Central memory CD4-positive, alpha-beta T cell (primary cell): ENCODE data around the gene WDR81.
"Not testable (repeated sequence)": the region's sequence is repeated elsewhere in the genome, so short reads cannot be mapped to it uniquely, and the experiment has no call there.

ENCODE experiments used
- DNase-seq: peaks from one replicate; pipeline ENCODE4 v3.0.0; 2022

Gene WDR81

DNA sequence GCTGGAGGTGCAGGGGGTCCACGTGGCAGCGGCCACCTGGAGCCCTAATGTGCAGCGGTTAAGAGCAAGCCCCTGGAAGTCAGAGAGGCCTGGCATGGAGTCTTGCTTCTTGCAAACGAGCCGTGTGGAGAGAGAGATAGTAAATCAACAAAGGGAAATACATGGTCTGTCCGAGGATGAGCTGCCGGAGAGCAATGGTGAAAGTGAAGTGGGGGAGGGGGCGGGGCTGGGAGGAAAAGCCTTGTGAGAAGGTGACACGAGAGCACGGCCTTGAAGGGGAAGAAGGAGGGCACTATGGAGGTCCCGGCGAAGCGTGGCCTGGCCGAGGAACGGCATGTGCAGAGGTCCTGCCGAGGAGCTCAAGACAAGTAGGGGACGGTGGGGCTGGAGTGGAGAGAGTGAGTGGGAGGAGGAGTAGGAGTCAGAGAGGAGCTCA is 31.3 kb downstream of the WDR81 start:
- no peak for DNase-seq

DNA sequence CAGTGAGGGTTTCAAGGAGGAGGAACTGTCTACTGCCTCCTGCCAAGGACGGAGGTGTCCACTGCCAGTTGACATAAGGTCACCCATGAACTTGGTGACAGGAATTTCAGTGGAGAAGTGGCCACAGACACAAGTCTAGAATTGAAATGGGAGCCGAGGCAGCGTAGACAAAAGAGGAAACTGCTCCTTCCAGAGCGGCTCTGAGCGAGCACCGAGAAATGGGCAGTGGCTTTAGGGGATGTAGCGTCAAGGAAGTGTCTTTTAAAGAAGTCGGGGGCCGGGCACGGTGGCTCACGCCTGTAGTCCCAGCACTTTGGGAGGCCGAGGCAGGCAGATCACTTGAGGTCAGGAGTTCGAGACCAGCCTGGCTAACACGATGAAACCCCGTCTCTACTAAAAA is 34.3 kb downstream of the WDR81 start:
- DNase-seq: no peak

DNA sequence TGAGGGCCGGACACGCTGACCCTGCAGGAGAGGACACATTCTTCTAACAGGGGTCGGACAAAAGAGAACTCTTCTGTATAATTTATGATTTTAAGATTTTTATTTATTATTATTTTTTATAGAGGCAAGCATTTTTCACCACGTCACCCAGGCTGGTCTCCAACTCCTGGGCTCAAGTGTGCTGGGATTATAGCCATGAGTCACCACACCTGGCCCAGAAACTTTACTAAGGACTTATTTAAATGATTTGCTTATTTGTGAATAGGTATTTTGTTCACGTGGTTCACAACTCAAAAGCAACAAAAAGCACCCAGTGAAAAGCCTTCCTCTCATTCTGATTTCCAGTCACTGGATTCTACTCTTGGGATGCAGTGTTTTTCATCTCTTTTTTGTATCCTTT is 35.0 kb downstream of the WDR81 start:
- no peak for DNase-seq

DNA sequence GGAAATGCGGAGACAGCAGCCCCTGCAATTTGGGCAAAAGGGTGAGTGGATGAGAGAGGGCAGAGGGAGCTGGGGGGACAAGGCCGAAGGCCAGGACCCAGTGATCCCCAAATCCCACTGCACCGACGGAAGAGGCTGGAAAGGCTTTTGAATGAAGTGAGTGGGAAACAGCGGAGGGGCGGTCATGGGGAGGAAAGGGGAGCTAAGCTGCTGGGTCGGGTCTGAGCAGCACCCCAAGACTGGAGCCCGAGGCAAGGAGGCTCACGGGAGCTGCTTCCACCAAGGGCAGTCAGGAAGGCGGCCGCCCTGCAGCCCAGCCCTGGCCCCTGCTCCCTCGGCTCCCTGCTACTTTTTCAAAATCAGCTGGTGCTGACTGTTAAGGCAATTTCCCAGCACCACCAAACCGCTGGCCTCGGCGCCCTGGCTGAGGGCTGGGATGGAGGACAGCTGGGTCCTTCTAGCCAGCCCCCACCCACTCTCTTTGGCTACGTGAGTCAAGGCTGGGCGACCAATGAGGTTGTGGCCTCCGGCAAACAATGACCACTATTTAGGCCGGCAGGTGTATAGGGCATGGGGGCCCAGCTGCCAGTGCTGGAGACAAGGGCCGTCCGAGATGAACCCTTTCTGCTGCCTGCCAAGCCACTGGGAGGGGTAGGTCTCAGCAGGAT is 37.9 kb downstream of the WDR81 start:
- no peak for DNase-seq

DNA sequence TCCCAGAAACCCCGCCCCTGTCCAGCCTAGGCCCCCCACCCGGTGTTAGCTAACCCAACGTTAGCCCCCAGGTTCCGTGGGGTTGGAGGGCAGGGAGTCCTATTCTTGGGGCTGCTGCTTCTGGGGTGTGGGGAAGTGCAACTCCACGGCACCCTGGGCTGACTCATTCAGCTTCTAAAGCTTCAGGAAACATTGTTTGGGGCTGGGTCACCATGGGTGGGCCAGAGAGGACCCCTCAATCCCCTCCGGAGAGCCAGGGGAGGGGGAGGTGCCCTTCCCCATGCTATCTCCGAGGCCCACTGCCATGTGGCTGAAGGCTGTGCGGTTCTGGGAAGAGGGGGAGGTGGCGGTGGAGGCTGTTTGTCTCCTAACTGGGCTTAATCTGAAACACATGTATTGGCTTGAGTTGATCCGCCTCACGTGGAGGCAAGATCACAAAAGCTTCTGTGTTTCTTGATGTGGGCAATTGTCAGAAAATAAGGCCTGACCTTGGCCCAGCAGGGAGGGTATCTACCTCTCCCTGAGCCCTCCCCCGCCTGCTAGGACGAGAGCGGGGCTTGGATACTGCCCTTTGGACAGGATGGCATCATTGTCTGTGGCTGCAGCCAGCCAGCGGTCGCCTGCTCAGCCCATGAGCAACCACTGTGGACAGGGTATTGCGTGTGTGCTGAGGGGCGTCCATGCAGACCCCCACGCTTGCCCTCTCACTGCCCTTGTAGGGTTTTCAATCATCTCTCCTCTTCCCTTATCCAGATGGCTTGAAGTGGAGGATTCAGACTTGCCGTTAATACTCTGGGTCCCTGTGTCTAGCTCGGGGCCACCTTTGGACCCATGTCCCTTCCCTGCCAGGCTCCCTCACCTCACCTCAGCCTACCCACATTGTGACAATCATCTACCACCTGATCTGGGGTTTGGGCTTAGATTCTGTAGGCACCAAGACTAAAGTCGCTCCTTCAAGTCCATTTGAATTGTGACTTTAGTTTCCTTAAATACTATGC is 38.7 kb downstream of the WDR81 start:
- no peak for DNase-seq

DNA sequence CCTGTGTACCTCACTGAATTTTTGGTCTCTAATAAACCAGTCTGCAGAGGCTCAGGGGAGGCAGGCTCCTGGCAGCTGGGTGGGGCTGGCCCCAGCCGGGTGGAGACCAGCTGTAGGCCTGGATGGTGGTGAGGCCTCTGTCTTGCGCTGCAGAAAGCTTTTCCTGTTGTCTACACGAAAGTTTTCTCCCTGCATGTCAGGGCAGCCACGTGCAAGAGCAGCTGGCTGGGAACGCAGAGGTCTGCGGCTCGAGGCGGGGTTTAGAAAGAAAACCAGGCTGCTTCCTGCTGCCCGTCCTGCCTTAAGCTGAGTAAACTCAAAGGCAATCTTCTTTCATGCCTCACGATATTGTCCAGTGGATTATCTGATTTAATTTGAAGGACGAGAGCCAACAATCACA is 39.8 kb downstream of the WDR81 start:
- DNase-seq: peak; percentile 76

DNA sequence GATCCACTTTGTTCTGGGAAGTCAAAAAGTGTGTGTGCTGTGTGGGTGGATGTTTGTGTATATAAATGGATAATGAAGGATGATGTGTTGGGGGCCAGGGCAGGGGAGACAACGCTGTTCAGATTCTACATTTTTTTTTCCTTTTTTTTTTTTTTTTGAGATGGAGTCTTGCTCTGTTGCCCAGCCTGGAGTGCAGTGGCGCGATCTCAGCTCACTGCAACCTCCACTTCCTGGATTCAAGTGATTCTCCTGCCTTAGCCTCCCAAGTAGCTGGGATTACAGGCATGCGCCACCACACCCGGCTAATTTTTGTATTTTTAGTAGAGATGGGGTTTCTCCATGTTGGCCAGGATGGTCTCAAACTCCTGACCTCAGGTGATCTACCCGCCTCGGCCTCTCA is 40.2 kb downstream of the WDR81 start:
- DNase-seq: not testable (repeated sequence)

DNA sequence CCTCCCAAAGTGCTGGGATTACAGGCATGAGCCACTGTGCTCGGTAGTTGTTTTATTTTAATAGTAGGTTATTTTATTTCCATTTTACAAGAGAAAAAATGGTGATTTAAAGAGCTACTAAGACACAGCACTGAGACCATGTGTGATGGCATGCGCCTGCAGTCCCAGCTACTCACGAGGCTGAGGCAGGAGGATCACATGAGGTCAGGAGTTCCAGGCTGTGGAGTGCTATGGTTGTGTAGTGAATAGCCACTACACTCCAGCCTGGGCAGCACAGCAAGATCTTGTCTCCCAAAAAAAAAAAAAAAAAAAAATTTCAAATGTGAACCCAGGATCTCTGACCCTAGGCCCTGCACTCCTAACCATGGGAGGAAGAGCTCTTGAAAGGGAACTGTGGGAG is 41.1 kb downstream of the WDR81 start:
- no peak for DNase-seq

DNA sequence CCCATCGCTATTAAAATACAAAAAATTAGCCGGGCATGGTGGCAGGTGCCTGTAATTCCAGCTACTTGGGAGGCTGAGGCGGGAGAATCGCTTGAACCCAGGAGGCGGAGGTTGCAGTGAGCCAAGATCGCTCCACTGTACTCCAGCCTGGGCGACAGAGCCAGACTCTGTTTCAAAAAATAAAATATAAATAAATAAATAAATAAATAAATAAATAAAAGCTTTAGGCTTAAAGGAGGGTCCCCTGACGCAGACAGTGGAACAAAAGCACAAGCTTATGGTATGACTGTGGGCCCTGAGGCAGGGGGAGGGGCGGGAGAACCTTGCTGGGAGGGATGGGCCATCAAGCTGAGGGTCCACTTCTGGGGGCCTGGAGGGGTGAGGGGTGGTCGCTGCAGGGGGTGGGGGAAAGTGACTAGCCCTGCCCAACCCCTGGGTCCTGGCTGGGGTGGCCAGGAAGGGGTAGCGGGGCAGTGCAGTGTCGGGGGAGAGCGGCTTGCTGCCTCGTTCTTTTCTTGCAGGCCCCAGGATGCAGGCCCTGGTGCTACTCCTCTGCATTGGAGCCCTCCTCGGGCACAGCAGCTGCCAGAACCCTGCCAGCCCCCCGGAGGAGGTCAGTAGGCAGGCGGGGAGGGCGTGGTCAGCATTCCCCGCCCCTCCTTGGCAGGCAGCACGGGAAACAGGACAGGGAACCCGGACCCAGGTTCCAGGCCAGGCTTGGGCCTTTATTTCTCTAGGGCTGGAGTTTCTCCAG is 42.1 kb downstream of the WDR81 start:
- no peak for DNase-seq

DNA sequence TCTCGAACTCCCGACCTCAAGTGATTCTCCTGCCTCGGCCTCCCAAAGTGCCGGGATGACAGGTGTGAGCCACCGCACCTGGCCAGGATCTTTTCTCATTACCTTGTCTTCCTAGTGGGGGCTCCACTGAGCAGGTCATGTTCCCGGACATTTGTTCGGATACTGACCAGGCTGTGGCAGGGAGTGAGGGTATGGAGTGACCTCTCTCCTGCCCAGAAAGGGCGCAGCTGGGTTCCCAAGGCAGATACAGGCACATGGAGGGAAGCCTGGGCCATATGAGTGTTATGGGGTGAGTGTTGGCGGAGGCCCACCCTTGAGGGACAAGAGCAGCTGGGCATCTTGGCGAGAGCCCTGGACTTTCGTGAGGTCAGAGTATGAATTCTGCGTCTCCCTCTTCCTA is 42.9 kb downstream of the WDR81 start:
- DNase-seq: no peak

DNA sequence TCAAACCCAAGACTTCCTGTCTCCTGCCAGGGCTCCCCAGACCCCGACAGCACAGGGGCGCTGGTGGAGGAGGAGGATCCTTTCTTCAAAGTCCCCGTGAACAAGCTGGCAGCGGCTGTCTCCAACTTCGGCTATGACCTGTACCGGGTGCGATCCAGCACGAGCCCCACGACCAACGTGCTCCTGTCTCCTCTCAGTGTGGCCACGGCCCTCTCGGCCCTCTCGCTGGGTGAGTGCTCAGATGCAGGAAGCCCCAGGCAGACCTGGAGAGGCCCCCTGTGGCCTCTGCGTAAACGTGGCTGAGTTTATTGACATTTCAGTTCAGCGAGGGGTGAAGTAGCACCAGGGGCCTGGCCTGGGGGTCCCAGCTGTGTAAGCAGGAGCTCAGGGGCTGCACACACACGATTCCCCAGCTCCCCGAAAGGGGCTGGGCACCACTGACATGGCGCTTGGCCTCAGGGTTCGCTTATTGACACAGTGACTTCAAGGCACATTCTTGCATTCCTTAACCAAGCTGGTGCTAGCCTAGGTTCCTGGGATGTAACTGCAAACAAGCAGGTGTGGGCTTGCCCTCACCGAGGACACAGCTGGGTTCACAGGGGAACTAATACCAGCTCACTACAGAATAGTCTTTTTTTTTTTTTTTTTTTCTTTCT is 45.4 kb downstream of the WDR81 start:
- no peak for DNase-seq

DNA sequence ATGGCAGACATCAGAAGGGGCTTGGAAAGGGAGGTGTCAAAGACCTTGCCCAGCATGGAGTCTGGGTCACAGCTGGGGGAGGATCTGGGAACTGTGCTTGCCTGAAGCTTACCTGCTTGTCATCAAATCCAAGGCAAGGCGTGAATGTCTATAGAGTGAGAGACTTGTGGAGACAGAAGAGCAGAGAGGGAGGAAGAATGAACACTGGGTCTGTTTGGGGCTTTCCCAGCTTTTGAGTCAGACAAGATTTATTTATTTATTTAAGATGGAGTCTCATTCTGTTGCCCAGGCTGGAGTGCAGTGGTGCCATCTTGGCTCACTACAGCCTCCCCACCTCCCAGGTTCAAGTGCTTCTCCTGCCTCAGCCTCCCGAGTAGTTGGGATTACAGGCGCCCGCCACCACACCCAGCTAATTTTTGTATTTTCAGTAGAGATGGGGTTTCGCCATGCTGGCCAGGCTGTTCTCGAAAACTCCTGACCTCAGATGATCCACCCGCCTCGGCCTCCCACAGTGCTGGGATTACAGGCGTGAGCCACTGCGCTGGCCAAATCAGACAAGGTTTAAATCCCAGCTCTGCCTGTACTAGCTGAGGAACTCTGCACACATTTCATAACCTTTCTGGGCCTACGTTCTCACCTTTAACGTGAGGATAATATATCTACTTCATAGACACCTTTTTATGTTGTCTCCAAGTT is 48.6 kb downstream of the WDR81 start:
- DNase-seq: not testable (repeated sequence)

DNA sequence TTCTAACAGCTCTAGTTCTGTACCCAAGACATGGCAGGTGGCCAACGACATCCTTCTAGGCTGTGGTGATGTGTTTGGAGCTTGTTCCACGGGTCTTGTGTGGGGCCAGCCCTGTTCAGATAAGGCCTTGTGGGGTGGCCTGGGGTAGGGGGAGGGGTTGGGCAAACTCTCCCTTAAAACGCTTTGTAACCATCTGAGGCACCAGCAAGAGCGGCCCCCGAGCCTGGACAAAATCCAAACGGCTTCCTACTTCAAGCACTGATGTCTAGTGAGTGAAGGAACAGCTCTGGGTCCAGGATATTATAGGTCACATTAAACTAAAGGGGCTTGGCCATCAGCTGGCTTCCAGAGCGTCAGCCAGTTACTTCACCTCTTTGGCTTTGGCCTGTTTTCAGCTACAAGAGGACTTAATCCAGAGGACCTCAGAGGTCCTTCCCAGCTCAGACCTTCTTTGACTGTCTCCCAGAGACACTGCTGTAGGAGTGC is 49.2 kb downstream of the WDR81 start:
- no peak for DNase-seq

DNA sequence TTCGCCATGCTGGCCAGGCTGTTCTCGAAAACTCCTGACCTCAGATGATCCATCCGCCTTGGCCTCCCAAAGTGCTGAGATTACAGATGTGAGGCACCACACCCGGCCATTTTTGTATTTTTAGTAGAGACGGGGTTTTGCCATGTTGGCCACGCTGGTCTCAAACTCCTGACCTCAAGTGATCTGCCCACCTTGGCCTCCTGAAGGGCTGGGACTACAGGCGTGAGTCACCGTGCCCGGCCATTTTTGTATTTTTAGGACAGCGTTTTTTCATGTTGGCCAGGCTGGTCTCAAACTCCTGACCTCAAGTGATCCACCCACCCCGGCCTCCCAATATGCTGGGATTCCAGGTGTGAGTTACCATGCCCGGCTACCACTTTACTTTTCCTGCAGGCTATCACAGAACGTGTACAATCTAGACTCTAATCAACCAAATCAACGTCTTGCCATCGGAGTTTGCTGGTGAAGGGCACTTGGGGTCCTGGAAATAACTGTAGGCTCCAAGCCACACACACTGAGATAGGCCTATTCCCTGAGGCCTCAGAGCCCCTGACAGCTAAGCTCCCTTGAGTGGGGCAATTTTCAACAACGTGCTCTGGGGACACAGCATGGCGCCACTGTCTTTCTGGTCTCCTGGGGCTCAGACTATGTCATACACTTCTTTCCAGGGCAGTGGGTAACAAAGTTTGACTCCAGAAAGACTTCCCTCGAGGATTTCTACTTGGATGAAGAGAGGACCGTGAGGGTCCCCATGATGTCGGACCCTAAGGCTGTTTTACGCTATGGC is 50.1 kb downstream of the WDR81 start:
- DNase-seq: no peak

DNA sequence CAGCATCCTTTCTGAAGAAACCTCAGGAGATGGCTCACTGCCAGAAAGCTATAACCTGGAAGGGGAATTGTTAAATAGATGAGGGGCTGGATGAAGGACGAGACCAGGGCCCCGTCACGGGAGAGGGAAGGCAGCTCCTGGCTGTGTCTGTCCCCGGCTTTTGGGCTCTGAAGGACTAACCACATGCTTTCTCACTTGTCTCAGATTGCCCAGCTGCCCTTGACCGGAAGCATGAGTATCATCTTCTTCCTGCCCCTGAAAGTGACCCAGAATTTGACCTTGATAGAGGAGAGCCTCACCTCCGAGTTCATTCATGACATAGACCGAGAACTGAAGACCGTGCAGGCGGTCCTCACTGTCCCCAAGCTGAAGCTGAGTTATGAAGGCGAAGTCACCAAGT is 51.8 kb downstream of the WDR81 start:
- DNase-seq: no peak

DNA sequence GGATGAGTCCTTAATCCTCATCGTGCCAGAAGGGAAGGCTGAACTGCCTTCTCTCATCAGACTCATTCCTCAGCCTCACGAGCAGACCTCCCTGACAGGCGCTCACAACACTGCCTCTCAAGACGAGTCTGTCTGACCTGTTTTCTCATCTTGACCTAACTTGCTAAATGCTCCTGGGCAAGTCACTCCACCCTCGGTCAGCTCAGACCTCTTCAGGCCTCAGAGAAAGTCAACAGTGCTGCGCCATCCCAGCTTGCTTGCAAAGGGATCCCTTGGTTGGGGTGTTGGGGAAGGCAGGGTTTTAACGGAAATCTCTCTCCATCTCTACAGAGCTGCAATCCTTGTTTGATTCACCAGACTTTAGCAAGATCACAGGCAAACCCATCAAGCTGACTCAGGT is 52.4 kb downstream of the WDR81 start:
- no peak for DNase-seq

DNA sequence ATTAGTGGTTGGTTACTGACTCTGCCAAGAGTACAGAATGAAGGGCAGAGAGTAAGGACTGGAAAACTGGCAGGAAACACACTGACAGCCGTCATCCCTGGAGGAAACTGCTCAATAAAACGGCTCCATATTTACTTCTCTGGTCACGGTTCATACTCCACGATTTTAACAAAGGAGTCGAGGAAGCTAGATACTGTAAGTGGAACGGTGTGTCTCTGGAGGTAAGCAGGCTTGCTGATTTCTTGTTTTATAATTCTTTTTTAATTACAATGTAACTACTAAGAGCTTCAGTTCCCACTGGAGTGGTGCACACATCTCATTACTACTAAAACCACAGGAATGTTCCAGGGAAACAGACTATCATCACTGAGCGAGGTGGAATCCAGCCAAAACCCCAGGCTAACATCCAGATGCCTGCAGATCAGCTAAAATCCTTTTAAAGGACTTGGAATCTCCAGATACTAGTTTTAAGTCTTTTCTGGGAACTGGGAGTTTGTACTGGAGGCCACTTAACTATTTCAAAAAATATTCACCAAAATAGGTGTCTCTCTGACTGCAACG is 55.1 kb downstream of the WDR81 start:
- no peak for DNase-seq

DNA sequence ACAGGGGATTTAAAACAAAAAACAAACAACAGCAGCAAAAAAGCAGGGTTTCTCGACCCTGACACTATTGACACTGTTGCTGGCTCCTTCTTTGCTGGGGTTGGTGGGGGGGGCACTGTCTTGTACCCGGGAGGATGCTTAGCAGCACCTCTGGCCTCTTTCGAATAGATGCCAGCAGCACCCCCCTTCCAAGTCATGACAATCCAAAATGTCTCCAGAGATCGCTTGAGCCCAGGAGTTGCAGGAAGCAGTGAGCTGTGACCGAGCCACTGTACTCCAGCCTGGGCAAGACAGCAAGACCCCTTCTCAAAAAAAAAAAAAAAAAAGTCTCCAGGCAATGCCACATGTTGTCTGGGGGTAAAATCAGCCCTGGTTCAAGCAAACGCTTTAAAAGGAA is 57.7 kb downstream of the WDR81 start:
- DNase-seq: no peak

DNA sequence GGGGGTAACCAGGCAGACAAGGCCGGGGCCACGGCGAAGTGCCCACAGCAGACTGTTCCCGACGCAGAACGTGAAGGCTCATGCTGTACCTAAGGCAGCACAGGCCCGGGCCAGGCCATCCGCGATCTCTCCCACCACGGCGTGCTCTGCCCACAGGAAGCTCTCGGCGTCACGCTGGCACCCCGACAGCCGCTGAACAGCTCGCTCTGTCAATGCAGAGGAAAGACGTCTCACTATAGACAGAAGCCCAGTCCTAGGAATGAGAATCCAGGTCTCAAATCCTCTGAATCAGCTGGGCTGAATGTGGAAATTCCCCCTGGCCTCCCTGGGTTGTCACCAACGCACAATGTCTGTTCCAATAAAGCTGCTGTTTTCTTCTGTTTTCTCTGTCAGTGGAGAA is 58.8 kb downstream of the WDR81 start:
- no peak for DNase-seq

DNA sequence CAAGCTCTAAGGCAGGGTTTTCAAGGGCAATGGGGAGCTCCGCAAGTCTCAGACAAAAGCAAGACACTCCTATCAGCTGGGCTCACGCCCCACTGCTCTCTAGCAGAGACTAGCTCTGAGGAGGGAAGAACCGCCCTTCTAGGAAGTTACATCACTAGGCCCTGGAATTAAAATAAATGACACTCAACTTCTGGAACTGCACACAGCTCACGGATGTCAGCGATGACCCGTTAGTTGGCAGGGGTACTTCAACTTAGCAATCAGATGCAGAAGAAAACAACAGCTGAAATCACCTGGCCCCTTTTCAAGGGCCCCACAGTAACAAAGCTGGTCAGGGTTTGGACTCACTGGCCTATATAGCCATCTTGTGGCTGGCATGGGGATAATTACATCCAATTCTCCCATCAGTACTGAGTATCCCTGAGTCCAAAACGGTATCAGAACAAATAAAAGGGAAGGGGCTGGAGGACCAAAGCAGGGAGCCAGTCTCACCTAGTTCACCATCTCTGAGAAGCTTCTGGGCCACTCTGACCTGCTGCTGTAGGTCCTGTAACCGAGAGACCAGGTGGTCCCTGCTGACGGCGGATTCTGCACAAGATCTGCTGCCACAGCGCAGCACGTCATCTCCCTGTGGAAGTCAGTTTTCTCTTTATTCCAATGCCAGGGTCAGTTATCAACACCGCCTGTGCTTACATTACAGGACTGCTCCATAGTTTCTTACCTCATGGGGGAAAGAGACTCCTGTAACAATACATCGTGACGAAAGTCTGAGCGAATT is 59.5 kb downstream of the WDR81 start:
- no peak for DNase-seq
